Right ventricle myocardium superior (tissue), 1 donor: ENCODE measurements around the gene TSSC4. TPM values are rescaled to one million over a fixed set of nuclear protein-coding genes. Genes with fewer than 3 reads are reported as not detected.
A peak's percentile ranks its signal among the peaks of the same experiment; 100 is the strongest.

ENCODE experiments used
- ATAC-seq: fragments of 200-7000 bp; cut with Tn5 transposase; one replicate; pipeline ENCODE4 v1.9.1; 2020; ENCODE audit warnings: mild to moderate bottlenecking; ENCODE audit not compliant: poor library complexity
- DNase-seq: peaks from one replicate; pipeline ENCODE4 v3.0.0-alpha.2; 2020
- intact Hi-C: fragments of 100-400 bp; cut with DNase I; formaldehyde crosslinking; loops from one replicate; pipeline ENCODE4 v1.11.2; 2022
- total RNA-seq: library from RNA; stranded (reverse); fragmentation: NEBNext Ultra II Directional; extraction: Animal tissue kit (Norgen Biotek cat#: 25700); gene quantifications from one replicate; pipeline ENCODE4 v1.2.1, GENCODE V29; 2021
- donor health status: DM: no; HTN: yes; CAD: no; lungs with severe emphysema.

The TSSC4 gene
- total RNA-seq, 1 donor from 2014 or later = 36.2 TPM

- DNase-seq = peak; percentile 35
Measured at GRCh38 chr11:2421226-2421994, 20.9 kb downstream of the TSSC4 start.

GRCh38 chr11:2421996-2422395 is 21.4 kb downstream of the TSSC4 start:
- ATAC-seq = no peak
- intact Hi-C loops = loop anchor here (1.0 to 2.0 kb wide), 2 partner anchors 117 to 235 kb away; no protein-coding TSS in a partner anchor
- DNase-seq = peak; percentile 38

More at GRCh38 chr11:2421226-2421994, 20.9 kb downstream of the TSSC4 start:
- intact Hi-C loops = loop anchor here (1.0 to 2.0 kb wide), 2 partner anchors 116 to 235 kb away; no protein-coding TSS in a partner anchor
- no peak for ATAC-seq

- ATAC-seq (no peak), DNase-seq (peak; percentile 27)
- intact Hi-C loops = no loop called here
Measured at GRCh38 chr11:2422461-2423156, 22.1 kb downstream of the TSSC4 start.

GRCh38 chr11:2423157-2424025 is 22.8 kb downstream of the TSSC4 start:
- no peak for ATAC-seq
- intact Hi-C loops = no loop called here
- DNase-seq = peak; percentile 38

GRCh38 chr11:2424811-2425495 is 24.4 kb downstream of the TSSC4 start:
- intact Hi-C loops = no loop called here
- DNase-seq = peak; percentile 33
- ATAC-seq = no peak

GRCh38 chr11:2425506-2425905 is 25.0 kb downstream of the TSSC4 start:
- intact Hi-C loops = no loop called here
- ATAC-seq = no peak
- DNase-seq = peak; percentile 35

GRCh38 chr11:2426221-2426620 is 25.7 kb downstream of the TSSC4 start:
- intact Hi-C loops = no loop called here
- peak; percentile 37 for DNase-seq
- ATAC-seq = no peak

GRCh38 chr11:2426826-2427521 is 26.4 kb downstream of the TSSC4 start:
- peak; percentile 28 for DNase-seq
- peak; percentile 11 for ATAC-seq
- intact Hi-C loops = no loop called here

GRCh38 chr11:2427721-2428321 is 27.3 kb downstream of the TSSC4 start:
- peak; percentile 28 for ATAC-seq
- peak; percentile 26 for DNase-seq
- intact Hi-C loops = loop anchor here (2.0 kb wide), 1 partner anchor 103 kb away; no protein-coding TSS in a partner anchor

GRCh38 chr11:2428322-2428795 is 27.8 kb downstream of the TSSC4 start:
- intact Hi-C loops = loop anchor here (2.0 kb wide), 1 partner anchor 102 kb away; no protein-coding TSS in a partner anchor
- peak; percentile 90 for ATAC-seq

GRCh38 chr11:2431395-2431794 is 30.8 kb downstream of the TSSC4 start:
- intact Hi-C loops = loop anchor here (5.0 kb wide), 1 partner anchor 461 kb away; no protein-coding TSS in a partner anchor
- ATAC-seq (no peak), DNase-seq (peak; percentile 3)

More at GRCh38 chr11:2428322-2428795, 27.8 kb downstream of the TSSC4 start:
- DNase-seq = peak; percentile 87

- intact Hi-C loops = loop anchor here (5.0 kb wide), 1 partner anchor 460 kb away; no protein-coding TSS in a partner anchor
- ATAC-seq = no peak
- DNase-seq = peak; percentile 28
Measured at GRCh38 chr11:2432171-2432621, 31.6 kb downstream of the TSSC4 start.

GRCh38 chr11:2432628-2433071 is 32.1 kb downstream of the TSSC4 start:
- ATAC-seq = no peak
- DNase-seq = peak; percentile 30
- intact Hi-C loops = loop anchor here (5.0 kb wide), 1 partner anchor 460 kb away; no protein-coding TSS in a partner anchor

GRCh38 chr11:2433106-2433925 is 32.8 kb downstream of the TSSC4 start:
- intact Hi-C loops = loop anchor here (5.0 kb wide), 1 partner anchor 459 kb away; no protein-coding TSS in a partner anchor
- DNase-seq = peak; percentile 35
- ATAC-seq = no peak

GRCh38 chr11:2434008-2434407 is 33.5 kb downstream of the TSSC4 start:
- intact Hi-C loops = loop anchor here (5.0 kb wide), 1 partner anchor 458 kb away; no protein-coding TSS in a partner anchor
- no peak for ATAC-seq
- peak; percentile 30 for DNase-seq
